DLD1 (cell line): Measurements from ENCODE around the gene CNN3.

Experiments
- in situ Hi-C: cut with HindIII; loops from 2 replicates; pipeline ENCODE4 v1.10.0; 2017; ENCODE audit warnings: low sequenced_read_pairs

Gene CNN3

DNA sequence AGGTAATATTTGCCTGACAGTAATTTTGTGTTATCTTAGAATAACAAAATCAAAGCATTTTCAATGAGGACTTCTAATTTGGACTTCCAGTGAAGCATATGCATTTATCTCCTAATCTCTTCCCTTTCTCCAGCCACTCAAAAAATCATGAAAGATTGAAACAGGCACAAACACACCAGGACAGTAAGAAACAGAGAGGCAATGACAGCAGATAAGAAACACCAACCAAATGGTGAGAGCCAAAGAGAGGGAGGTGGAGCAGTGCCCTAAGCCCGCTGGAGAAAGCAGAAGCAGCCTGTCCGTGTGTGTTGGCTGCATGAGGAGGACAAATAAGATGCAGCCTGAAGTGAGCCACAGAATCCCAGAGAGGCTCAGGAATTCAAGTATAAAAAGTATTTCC lies 67.7 kb downstream of the CNN3 start:
- in situ Hi-C loops: loop anchor here (25.0 kb wide), 1 partner anchor 178 kb away; no protein-coding TSS in a partner anchor

DNA sequence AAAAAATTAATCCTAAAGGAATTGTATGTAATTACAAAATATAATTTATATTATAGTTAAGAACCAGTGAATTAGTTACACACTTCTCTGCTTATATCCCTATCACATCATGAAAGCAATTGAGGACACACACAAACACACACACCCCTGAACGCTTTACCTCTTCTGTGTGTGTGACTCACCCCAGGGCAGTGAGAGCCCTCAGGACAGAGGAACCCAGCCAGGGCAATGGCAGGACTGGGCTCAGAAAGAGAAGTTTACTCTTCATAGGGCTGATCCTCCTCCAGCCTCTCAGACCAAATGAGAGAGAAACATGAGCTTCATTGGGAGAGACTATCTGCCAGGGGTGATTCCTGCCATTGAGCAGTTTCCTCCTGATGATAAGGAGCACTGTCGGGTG lies 68.6 kb downstream of the CNN3 start:
- in situ Hi-C loops: loop anchor here (25.0 kb wide), 1 partner anchor 179 kb away; no protein-coding TSS in a partner anchor

DNA sequence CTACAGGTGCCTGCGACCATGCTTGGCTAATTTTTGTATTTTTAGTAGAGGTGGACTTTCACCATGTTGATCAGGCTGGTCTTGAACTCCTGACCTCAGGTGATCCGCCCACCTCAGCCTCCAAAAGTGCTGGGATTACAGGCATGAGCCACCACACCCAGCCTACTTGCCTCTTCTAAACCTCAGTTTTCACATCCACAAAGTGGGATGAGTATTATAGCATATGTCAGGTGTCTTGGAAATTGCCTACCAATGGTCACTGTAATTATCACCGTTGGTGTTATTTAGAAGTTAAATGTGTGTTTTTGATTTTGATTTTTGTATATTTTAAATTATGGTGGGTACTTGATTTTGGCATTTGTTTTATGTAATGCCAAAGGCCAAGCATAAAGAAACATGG lies 70.0 kb downstream of the CNN3 start:
- in situ Hi-C loops: loop anchor here (25.0 kb wide), 1 partner anchor 180 kb away; no protein-coding TSS in a partner anchor

DNA sequence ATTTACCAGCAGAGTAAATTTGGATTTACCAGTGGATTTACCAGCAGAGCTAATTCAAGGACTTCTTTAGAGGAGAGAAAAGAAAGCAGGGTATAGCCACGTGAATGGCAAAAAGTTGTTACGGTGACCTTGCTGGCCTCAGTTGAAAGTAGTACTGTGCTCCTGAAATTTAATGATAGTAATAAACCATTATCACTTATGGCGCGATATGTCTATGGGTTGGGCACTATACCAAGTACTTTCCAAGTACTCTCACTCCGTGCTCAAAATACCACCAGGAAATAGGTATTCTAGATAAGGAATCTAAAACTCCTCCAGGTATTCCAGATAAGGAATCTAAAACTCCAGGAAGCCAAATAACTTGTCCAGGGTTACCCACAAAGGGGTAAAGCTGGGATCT lies 70.9 kb downstream of the CNN3 start:
- in situ Hi-C loops: loop anchor here (25.0 kb wide), 1 partner anchor 181 kb away; no protein-coding TSS in a partner anchor

DNA sequence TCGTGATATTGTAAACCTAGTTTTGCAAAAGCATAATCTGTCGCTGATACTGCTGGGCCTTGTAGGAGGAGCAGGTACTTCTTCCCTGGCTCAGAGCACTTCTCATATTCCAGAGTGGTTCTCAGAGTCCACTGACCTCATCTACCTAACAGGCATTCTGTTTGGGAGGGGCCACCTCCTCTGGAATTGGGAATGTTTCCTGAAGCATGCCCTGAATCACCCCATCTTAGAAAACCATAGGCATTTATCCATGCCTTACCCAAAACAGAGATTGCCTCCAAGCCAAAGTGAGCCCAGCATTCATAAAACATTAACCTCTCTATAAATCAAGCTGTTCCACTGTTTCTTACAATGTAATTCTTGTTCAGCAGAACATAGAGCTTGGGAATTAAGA lies 71.6 kb downstream of the CNN3 start:
- in situ Hi-C loops: loop anchor here (25.0 kb wide), 1 partner anchor 182 kb away; no protein-coding TSS in a partner anchor

DNA sequence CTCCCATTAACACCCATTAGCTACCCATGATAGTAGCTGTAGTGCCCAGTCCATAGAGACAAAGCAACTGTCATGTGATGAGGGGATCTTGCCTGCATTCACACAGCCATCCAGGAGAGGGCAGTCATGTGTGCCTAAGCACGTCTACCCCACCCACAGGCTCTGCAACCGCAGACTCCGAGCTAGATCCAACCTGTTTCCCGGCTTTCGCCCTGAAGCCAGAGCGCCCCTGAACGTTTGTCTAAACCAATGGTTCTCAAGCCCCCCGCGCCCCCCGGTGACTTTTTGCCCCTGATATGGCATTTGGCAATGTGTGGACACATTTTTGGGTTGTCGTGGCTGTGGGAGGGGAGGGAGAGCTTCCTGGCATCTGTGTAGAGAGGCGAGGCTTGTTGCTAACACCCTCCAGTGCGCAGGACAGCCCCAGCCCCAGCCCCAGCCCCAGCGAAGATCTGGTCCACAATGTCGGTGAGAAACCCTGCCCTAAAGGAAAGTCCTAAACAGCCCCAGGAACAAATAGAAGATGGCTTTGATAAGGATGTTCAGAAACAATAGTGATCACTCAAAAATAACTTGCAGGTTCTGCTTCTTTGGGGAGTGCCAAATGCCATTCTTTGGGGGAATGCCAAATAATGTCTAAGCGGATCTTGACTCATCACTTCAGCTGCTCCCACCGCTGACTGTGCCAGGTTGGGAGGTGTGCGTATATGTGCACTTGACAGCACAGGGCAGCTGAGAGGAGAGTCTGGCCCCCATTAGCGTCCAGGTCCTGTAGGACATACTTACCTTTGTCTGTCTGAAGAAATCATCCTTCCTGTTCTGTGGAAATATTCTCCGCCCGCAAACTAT lies 72.2 kb downstream of the CNN3 start:
- in situ Hi-C loops: loop anchor here (25.0 kb wide), 1 partner anchor 183 kb away; no protein-coding TSS in a partner anchor

DNA sequence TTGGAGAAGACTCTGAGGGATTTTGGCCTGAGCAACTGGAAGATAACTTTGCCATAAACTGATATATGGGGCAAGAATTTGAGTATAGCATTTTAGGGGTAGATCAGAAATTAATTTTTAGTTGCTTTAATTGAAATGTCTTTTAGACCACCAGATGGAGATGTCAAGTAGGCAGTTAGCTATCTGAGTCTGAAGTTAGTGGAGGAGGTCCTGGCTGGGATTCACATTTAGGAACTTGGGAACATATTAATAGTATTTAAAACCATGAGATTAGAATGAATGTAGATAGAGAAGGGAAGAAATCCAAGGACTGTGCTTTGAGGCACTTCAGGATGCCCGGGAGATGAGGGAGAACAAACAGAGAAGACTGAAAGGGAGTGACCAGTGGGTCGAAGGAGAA lies 74.1 kb downstream of the CNN3 start:
- in situ Hi-C loops: loop anchor here (25.0 kb wide), 1 partner anchor 185 kb away; no protein-coding TSS in a partner anchor

DNA sequence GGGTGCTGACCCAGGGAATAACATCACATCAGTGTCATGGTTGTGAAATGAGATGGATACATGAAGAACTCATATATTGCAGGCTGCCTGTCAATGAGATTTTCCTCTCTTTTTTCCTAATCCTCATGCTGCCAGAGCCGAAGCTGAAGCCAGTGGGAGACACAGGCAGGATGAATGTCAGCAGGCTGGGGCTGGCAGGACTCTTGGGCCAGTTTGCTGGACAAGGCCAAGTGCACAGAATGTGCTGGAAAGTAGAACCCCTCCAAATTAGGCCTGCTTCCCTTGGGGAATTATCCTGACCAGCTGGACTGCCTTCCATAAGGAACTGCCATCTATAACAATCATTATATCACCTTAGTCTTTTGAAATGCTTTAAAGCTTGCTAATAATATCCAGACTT lies 75.3 kb downstream of the CNN3 start:
- in situ Hi-C loops: loop anchor here (25.0 kb wide), 1 partner anchor 186 kb away; no protein-coding TSS in a partner anchor
